Mesothelial cell of epicardium (in vitro differentiated cells): ENCODE results near the gene SCYL2. TPM values are rescaled to one million over a fixed set of nuclear protein-coding genes. Genes with fewer than 3 reads are reported as not detected.

Experiments
- DNase-seq, 2 experiments: peaks; one replicate each; pipeline ENCODE4 v3.0.0; 2021; ENCODE audit warnings: low spot score in 2 of 2; ENCODE audit not compliant: unreplicated experiment in 2 of 2
- H3K27ac Mint-ChIP-seq: 2 replicates; pipeline ENCODE4 v1.8.0; 2021; ENCODE audit warnings: mixed read lengths
- H3K27me3 Mint-ChIP-seq: 2 replicates; pipeline ENCODE4 v1.8.0; 2021; ENCODE audit warnings: low read depth, mixed read lengths
- H3K36me3 Mint-ChIP-seq: 2 replicates; pipeline ENCODE4 v1.8.0; 2021; ENCODE audit warnings: mixed read lengths
- H3K4me1 Mint-ChIP-seq: 2 replicates; pipeline ENCODE4 v1.8.0; 2021; ENCODE audit warnings: mixed read lengths
- H3K4me3 Mint-ChIP-seq: 2 replicates; pipeline ENCODE4 v1.8.0; 2021; ENCODE audit warnings: mild to moderate bottlenecking, moderate library complexity, mixed read lengths
- H3K9me3 Mint-ChIP-seq: 2 replicates; pipeline ENCODE4 v1.8.0; 2021; ENCODE audit warnings: mixed read lengths
- total RNA-seq: library from RNA; stranded (reverse); gene quantifications from 3 replicates; pipeline ENCODE4 v1.2.1, GENCODE V29; 2021
- TF ChIP-seq, protein P1 (sequence below): fragments of 200-600 bp; sonication (generic); IDR thresholded peaks from one replicate; pipeline ENCODE4 v1.5.0; 2021; ENCODE audit warnings: antibody characterized with exemption; ENCODE audit not compliant: unreplicated experiment

SCYL2 gene
- total RNA-seq, 1 donor from 2014 or later: 55.5 TPM

DNA sequence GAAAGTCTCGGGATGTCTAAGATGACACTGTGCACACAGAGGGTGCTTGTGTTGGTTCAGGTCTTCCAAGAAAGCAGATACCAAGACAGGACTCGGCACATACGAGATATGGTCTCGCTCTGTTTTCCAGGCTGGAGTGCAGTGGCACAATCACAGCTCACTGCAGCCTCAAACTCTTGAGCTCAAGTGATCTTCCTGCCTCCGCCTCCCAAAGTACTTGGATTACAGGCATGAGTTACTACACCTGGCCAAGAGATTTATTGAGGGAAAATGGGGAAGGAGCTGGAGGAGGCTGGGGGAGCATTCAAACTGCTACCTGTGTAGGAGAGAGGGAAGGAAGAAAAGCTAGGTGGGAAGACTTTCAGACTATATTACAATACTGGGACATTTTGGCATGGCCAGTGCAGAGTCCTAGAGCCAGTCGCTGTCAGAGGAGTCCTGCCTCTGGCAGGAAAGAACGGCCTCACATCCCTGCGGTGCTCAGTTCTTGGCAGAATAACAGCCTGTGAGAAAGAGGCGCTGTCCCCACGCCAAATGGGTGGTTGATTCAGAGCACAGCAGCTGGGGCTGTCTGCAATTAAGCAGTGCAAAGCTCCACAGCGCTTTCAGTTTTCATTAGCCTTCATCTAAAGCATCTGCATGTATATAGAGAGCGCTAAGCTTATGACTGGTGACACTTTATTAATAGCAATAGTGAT lies 108.2 kb downstream of the SCYL2 start:
- Mint-ChIP-seq H3K4me3 (no peak overlapping the region), H3K9me3 (no peaks in the 10 kb centered on the region), H3K27ac (no peak overlapping the region), H3K27me3 (no peaks in the 10 kb centered on the region), H3K4me1 (peaks cover 17% of the 10 kb centered on the region), H3K36me3 (no peaks in the 10 kb centered on the region)
- TF ChIP-seq, protein P1, sequence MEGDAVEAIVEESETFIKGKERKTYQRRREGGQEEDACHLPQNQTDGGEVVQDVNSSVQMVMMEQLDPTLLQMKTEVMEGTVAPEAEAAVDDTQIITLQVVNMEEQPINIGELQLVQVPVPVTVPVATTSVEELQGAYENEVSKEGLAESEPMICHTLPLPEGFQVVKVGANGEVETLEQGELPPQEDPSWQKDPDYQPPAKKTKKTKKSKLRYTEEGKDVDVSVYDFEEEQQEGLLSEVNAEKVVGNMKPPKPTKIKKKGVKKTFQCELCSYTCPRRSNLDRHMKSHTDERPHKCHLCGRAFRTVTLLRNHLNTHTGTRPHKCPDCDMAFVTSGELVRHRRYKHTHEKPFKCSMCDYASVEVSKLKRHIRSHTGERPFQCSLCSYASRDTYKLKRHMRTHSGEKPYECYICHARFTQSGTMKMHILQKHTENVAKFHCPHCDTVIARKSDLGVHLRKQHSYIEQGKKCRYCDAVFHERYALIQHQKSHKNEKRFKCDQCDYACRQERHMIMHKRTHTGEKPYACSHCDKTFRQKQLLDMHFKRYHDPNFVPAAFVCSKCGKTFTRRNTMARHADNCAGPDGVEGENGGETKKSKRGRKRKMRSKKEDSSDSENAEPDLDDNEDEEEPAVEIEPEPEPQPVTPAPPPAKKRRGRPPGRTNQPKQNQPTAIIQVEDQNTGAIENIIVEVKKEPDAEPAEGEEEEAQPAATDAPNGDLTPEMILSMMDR: no peak
- DNase-seq: no peak

DNA sequence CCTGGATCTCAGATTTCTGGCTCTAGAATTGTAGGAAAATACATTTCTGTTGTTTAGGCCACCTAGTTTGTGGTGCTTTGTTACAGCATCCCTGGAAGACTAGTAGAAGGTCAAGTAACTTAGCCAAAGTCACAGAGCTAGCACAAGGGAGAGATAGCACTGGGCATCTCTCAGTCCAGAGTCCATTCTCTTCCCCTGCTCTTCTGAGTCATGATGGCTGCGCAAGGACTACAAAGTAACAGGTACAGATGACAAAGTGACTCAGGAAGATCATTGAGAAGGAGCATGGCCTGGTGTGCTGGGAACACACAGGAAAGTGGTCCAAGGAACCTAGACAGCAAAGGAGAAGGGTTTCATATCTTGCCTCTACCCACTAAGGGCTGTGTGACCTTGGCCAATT lies 109.2 kb downstream of the SCYL2 start:
- Mint-ChIP-seq H3K4me1 (peaks cover 11% of the 10 kb centered on the region), H3K36me3 (no peaks in the 10 kb centered on the region), H3K4me3 (no peak overlapping the region), H3K27me3 (no peaks in the 10 kb centered on the region), H3K9me3 (no peaks in the 10 kb centered on the region), H3K27ac (no peak overlapping the region)
- no peak for DNase-seq
- TF ChIP-seq, protein P1: no peak

DNA sequence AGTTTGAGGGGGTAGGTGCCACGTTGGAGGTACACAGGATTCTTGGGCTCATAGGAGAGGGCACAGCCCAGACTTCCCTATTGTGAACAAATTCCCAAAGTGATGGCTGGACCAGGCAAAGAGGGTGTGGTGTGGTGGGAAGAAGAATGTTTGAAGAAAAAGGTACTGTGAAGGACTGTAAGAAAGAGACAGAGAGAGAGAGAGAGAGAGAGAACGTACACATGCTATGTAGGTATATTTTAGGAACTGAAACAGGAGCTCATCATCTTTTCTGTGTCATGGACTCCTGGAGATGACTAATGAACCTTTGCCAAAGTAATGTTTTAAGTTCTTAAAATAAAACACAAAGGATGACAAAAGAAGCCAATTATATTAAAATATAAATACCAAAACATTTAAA lies 114.4 kb downstream of the SCYL2 start:
- Mint-ChIP-seq H3K4me3 (no peak overlapping the region), H3K27ac (no peak overlapping the region), H3K36me3 (no peaks in the 10 kb centered on the region), H3K27me3 (no peaks in the 10 kb centered on the region), H3K9me3 (no peaks in the 10 kb centered on the region), H3K4me1 (peaks cover 13% of the 10 kb centered on the region)
- no peak for DNase-seq
- TF ChIP-seq, protein P1: no peak

DNA sequence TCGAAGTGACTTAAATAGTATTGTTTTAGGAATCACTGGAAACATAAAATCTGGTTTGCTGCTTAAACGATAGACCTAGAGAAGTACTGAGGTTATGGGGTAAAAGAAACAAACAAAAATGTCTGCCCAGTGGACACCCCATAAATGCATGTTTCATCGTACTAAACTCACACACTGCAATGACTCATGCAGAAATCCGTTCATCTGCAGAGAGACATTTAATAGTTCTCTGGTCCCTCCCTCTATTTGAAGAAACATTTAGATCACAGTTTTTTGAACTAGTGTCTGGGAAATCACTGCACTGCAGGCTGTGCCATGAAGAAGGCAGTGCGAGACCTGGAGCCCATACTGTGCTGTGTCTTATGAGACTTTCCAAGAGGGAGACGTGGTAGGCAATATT lies 115.4 kb downstream of the SCYL2 start:
- no peak for DNase-seq
- Mint-ChIP-seq H3K36me3 (no peaks in the 10 kb centered on the region), H3K27ac (no peak overlapping the region), H3K4me1 (peaks cover 13% of the 10 kb centered on the region), H3K9me3 (no peaks in the 10 kb centered on the region), H3K27me3 (no peaks in the 10 kb centered on the region), H3K4me3 (no peak overlapping the region)
- TF ChIP-seq, protein P1: no peak

DNA sequence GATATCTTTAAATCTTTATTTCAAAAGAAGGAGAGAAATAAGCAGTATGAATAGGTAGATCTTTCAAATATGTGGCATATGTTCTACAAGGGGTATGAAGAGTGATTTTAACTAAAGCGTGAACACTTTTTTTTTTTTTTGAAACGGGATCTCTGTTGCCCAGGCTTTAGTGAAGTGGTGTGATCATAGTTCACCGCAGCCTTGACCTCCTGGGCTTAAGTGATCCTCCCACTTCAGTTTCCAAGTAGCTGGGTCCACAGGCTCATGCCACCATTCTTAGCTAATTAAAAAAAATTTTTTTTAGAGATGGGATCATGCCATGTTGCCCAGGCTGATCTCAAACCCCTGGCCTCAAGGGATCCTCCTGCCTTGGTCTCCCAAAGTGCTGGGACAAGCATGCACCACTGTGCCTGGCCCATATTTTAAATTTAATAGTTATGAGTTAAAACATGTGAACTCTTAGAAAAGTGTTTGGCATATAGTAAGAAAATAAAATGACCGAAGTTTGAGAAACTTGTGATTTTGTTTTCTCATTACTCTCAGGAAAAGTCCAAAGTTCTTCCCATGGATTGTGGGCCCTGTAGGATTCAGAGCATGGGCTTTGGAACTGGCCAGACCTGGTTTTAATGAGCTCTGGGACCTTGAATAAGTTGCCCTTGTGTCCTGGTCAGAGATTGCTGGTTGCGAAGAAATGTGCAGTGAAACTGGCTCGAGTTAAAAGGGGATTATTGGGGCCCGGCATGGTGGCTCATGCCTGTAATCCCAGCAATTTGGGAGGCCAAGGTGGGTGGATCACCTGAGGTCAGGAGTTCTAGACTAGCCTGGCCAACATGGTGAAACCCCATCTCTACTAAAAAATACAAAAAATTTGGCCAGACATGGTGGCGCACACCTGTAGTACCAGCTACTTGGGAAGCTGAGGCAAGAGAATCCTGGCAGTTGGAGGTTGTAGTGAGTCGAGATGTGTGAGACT lies 116.9 kb downstream of the SCYL2 start:
- peaks cover 13% of the 10 kb centered on the region for H3K4me1 Mint-ChIP-seq
- no peak overlapping the region for H3K4me3 Mint-ChIP-seq

More for the DNA sequence above, 116.9 kb downstream of the SCYL2 start:
- Mint-ChIP-seq H3K27me3 (no peaks in the 10 kb centered on the region), H3K27ac (peak overlapping the region; percentile 51), H3K9me3 (no peaks in the 10 kb centered on the region), H3K36me3 (no peaks in the 10 kb centered on the region)
- TF ChIP-seq, protein P1: no peak
- DNase-seq: no peak
